ENCODE data around the gene TOPAZ1. TPM values are rescaled to one million over a fixed set of nuclear protein-coding genes. Genes with fewer than 3 reads are reported as not detected.

TOPAZ1 gene
- total and polyA plus RNA-seq, 2 of the 4 experiments (the other 2 are of a cell fraction) = not detected

DNA sequence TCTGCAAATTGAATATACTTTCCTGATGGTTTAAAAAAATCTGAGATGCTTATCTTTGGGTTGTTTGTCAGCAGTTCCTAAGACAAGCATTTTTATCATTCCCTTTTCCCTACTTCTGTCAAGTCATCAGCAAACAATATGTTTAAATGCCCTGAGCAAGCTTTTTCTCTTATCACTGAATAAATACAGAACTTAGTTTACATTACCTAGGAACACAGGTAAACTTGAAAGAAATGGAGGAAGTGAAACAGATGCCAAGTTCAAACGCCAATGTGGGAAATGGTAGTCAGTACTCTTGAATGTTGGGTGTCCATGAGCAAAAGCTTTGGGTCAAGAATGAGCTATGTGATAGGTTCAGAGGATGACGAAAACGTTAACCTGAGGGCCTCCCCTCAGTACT is 79.6 kb downstream of the TOPAZ1 start:
- H3K4ac ChIP-seq (ENCODE audit: low read depth, low read length) = no peak overlapping the region
- no TSS peak for BruUV-seq (replicated peaks)
- no peak overlapping the region for H3K56ac ChIP-seq (ENCODE audit: extremely low read depth, insufficient read depth, low read length)
- intact Hi-C loops (cut with micrococcal nuclease) (loop anchor here (5.0 kb wide), 1 partner anchor 211 kb away; no protein-coding TSS in a partner anchor), in situ Hi-C loops (cut with MboI; ENCODE audit: low sequenced_read_pairs) (no loop called here), dilution Hi-C loops (cut with HindIII; ENCODE audit: low sequenced_read_pairs, unreplicated experiment) (no loop called here)
- H3K14ac ChIP-seq (replicated peaks; ENCODE audit: low read depth, low read length) = no peak overlapping the region
- CTCF ChIA-PET = no interaction called here
- WGBS, 2 experiments (ENCODE audit: extremely low coverage in 2 of 2, insufficient read length in 1 of 2) = no CpG with 5 or more reads among the region's 3 CpGs
- no peak overlapping the region for H2AFZ ChIP-seq (replicated peaks; ENCODE audit: low read length, poor library complexity)
- H3K4me3 ChIP-seq (ENCODE audit: insufficient read depth, low read depth, low read length) = no peak overlapping the region
- DNase-seq (no peak), ATAC-seq (ENCODE audit: low read depth) (no peak)
- POLR2A ChIA-PET (ENCODE audit: unreplicated experiment) = no interaction called here
- H3K9me1 ChIP-seq (ENCODE audit: insufficient read depth, low read length) = no peaks in the 10 kb centered on the region
- H2AK5ac ChIP-seq (ENCODE audit: low read depth, low read length) = no peak overlapping the region
- no peak overlapping the region for H4K8ac ChIP-seq (ENCODE audit: low read depth in 2 of 2, low read length in 2 of 2)
- no peaks in the 10 kb centered on the region for H3K9me3 ChIP-seq (ENCODE audit: control insufficient read depth, insufficient read depth, low read length)
- no peaks in the 10 kb centered on the region for H4K20me1 ChIP-seq (ENCODE audit: insufficient read depth, low read length)
- no peak overlapping the region for H3K9ac ChIP-seq (ENCODE audit: low read depth, low read length)
- H3K23ac ChIP-seq (ENCODE audit: low read depth, low read length) = no peak overlapping the region; the same call in 1 of the 2 replicates
- no peak overlapping the region for H2BK120ac ChIP-seq (ENCODE audit: low read depth, low read length)
- H3K4me2 ChIP-seq (ENCODE audit: low read depth, low read length) = no peak overlapping the region
- H2AK9ac ChIP-seq (replicated peaks; ENCODE audit: low read depth, low read length, poor library complexity) = no peak overlapping the region
- H3K36me3 ChIP-seq (ENCODE audit: control insufficient read depth, insufficient read depth, low read length) = no peaks in the 10 kb centered on the region
- peaks cover 3% of the 10 kb centered on the region; the same call in 1 of the 2 replicates for H3K27me3 ChIP-seq (ENCODE audit: control insufficient read depth, insufficient read depth, low read length)
- H2BK5ac ChIP-seq (ENCODE audit: low read depth, low read length, poor library complexity, severe bottlenecking) = no peak overlapping the region
- no peak overlapping the region for H2BK20ac ChIP-seq (ENCODE audit: low read depth, low read length)
- no peak overlapping the region for H4K5ac ChIP-seq (ENCODE audit: low read depth, low read length)
- no peaks in the 10 kb centered on the region for H3K4me1 ChIP-seq (ENCODE audit: control insufficient read depth, insufficient read depth, low read length)
- no peak overlapping the region for H3K18ac ChIP-seq (ENCODE audit: low read depth, low read length)
- H3K79me1 ChIP-seq (ENCODE audit: low read depth in 1 of 2, low read length in 2 of 2) = no peaks in the 10 kb centered on the region
- TF ChIP-seq CHD1 (IDR thresholded peaks at IDR 0.05; ENCODE audit: low read depth, low read length) = no peak
- no peak for TF ChIP-seq MXI1 (IDR thresholded peaks at IDR 0.05; ENCODE audit: borderline replicate concordance, low read depth, low read length)
- TF ChIP-seq NFE2L2 (IDR thresholded peaks at IDR 0.05; ENCODE audit: low read depth, low read length) = no peak
- TF ChIP-seq MAFK (IDR thresholded peaks at IDR 0.05; ENCODE audit: low read depth, low read length) = no peak
- TF ChIP-seq RAD21 (IDR thresholded peaks at IDR 0.05; ENCODE audit: low read length) = no peak
- TF ChIP-seq RFX5 (IDR thresholded peaks at IDR 0.05; ENCODE audit: low read depth, low read length) = no peak
- no peak for TF ChIP-seq SMC3 (IDR thresholded peaks at IDR 0.05; ENCODE audit: low read depth, low read length)
- no peak for TF ChIP-seq CEBPB (IDR thresholded peaks at IDR 0.05; ENCODE audit: low read depth, low read length)
- TF ChIP-seq ELK1 (IDR thresholded peaks at IDR 0.05; ENCODE audit: borderline replicate concordance, low read depth, low read length) = no peak
- H4K91ac ChIP-seq (ENCODE audit: insufficient read depth, low read depth, low read length) = no peak overlapping the region
- no peak overlapping the region for H2BK15ac ChIP-seq (ENCODE audit: low read depth, low read length)
- no peak overlapping the region for H3K27ac ChIP-seq (ENCODE audit: insufficient read depth, low read length)

Measured in IMR-90 (cell line).